Colonic mucosa (tissue), 4 donors: ENCODE results near the gene ARHGAP28. TPM values are rescaled to one million over a fixed set of nuclear protein-coding genes. Genes with fewer than 3 reads are reported as not detected.

ENCODE experiments used
- DNase-seq: peaks from one replicate; pipeline ENCODE4 v3.0.0-alpha.2; 2020
- H3K27ac ChIP-seq: fragments of 200-600 bp; one replicate; pipeline ENCODE4 v1.8.0; 2021
- H3K27me3 ChIP-seq: fragments of 200-600 bp; one replicate; pipeline ENCODE4 v1.8.0; 2021
- H3K36me3 ChIP-seq: fragments of 200-600 bp; one replicate; pipeline ENCODE4 v1.8.0; 2021
- H3K4me1 ChIP-seq: fragments of 200-600 bp; one replicate; pipeline ENCODE4 v1.8.0; 2021; ENCODE audit warnings: mild to moderate bottlenecking
- H3K4me3 ChIP-seq: fragments of 200-600 bp; one replicate; pipeline ENCODE4 v1.8.0; 2021
- H3K9ac ChIP-seq, 2 donors: one replicate each; pipeline ENCODE4 v1.7.0; 2013; ENCODE audit warnings: control low read depth in 2 of 2, low read depth in 2 of 2, low read length in 2 of 2
- H3K9me3 ChIP-seq: fragments of 200-600 bp; one replicate; pipeline ENCODE4 v1.8.0; 2021
- intact Hi-C: fragments of 100-400 bp; cut with DNase I; formaldehyde crosslinking; loops from one replicate; pipeline ENCODE4 v1.14.1; 2022
- total RNA-seq, 2 donors: library from RNA; stranded (reverse); fragmentation: NEBNext Ultra II Directional in 1 of 2; extraction: Animal tissue kit (Norgen Biotek cat#: 25700) in 1 of 2; gene quantifications; one replicate each; pipeline ENCODE4 v1.2.1, GENCODE V29; 2021
- TF ChIP-seq, protein P1 (sequence below): fragments of 200-600 bp; IDR thresholded peaks from one replicate; pipeline ENCODE4 v1.8.0; 2022; ENCODE audit warnings: antibody characterized with exemption, mild to moderate bottlenecking
- donor health status: healthy.
- donor health status: DM: no; HTN: no; CAD: no.
- donor health status: DM: no; HTN: no; CAD: no.

The ARHGAP28 gene
- total RNA-seq, 2 donors from 2014 or later = 1.9 to 2.9 TPM

DNA sequence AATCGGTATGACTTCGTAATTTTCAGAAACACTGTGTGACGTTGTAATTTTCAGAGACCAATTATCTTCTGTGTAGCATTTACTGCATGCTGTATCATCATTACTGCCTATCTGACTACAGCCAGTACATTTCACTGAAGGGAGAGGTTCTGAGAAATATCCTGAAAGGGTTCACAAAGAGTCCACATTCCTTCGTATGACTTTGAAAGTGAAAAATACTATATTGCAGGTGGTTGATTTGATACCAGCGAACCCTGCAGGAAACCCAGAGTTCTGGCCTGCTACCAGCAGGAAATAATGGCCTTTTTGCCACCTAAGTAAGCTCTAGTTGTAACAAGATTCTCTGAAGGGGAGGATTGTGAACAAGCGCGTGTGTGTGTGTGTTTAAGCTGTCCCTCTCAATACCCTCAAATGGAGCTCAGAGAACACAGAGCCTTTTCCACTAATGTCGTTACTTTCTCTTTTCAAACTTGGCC, 155.5 kb downstream of the ARHGAP28 start:
- no peaks in the 10 kb centered on the region for H3K36me3 ChIP-seq
- TF ChIP-seq, protein P1, sequence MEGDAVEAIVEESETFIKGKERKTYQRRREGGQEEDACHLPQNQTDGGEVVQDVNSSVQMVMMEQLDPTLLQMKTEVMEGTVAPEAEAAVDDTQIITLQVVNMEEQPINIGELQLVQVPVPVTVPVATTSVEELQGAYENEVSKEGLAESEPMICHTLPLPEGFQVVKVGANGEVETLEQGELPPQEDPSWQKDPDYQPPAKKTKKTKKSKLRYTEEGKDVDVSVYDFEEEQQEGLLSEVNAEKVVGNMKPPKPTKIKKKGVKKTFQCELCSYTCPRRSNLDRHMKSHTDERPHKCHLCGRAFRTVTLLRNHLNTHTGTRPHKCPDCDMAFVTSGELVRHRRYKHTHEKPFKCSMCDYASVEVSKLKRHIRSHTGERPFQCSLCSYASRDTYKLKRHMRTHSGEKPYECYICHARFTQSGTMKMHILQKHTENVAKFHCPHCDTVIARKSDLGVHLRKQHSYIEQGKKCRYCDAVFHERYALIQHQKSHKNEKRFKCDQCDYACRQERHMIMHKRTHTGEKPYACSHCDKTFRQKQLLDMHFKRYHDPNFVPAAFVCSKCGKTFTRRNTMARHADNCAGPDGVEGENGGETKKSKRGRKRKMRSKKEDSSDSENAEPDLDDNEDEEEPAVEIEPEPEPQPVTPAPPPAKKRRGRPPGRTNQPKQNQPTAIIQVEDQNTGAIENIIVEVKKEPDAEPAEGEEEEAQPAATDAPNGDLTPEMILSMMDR = no peak
- H3K27ac ChIP-seq = no peak overlapping the region
- no peak for DNase-seq
- H3K4me3 ChIP-seq = no peak overlapping the region
- no peaks in the 10 kb centered on the region for H3K27me3 ChIP-seq
- no peaks in the 10 kb centered on the region for H3K9me3 ChIP-seq
- H3K9ac ChIP-seq = no peak overlapping the region
- no peaks in the 10 kb centered on the region for H3K4me1 ChIP-seq
- intact Hi-C loops = no loop called here

DNA sequence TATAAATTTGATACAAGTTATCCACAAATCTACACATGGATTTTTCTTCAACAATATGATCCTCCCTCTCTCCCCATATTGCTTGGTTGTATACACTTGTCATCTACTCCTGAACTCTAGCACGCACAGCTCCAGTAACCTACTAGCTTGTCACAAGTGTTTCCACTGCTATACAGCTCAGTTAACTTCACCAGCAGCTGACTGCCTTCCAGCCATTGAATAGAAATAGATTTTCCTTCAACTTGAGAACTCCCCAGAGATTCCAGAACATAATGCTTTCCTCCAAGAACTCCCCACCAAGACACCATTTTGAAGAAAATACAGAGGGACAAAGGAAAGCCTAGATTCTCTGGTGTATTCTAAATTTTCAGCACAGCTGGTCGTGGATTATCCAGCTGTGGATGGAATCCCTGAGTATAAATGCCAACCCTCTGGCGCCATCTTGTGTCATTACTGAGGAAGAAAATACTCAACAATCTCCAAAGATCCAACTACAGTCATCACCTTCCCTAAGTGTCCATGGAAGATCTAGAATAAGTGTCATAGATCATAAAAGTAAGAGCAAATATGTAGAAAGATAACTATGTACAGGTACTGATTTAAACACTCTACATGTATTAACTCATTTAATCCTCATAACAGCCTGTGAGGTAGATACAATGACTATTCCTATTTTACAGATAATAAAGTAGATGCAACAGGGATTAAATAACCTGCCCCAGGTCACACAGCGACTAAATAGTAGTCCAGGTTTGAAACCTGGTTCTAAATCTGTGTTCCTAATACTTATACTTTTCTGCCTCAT, 156.7 kb downstream of the ARHGAP28 start:
- H3K4me3 ChIP-seq = no peak overlapping the region
- intact Hi-C loops = loop anchor here (2.0 kb wide), 1 partner anchor 343 kb away; no protein-coding TSS in a partner anchor
- no peak overlapping the region for H3K9ac ChIP-seq
- H3K4me1 ChIP-seq = no peaks in the 10 kb centered on the region
- DNase-seq = peak; percentile 59
- no peaks in the 10 kb centered on the region for H3K36me3 ChIP-seq
- H3K27me3 ChIP-seq = no peaks in the 10 kb centered on the region
- no peaks in the 10 kb centered on the region for H3K9me3 ChIP-seq
- H3K27ac ChIP-seq = no peak overlapping the region
- TF ChIP-seq, protein P1 = peak; percentile 50

DNA sequence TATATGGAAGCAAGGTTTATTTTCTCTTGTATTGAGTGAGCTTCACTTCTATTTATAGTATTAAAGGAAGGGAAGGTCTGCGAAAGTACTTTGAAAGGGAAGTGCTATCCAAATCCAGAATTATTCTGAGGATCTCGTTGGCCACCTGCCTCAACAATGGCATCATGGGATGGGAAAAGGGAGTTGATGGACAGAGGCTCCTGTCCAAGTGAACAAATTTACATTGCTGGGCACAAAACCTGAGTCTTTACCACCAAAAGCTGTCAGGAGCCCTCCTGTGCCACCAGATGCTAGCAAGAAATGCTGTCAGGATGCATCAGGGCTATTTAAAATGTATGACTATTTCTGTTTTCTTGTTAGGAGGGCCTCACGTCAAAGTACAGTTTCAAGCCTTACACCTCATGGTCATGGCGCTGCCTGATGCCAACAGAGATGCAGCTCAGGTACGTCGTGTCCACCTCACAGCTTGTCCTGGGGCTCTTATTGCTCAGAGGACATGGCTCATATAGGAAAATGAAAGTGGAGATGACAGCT, 157.3 kb downstream of the ARHGAP28 start:
- H3K4me1 ChIP-seq = no peaks in the 10 kb centered on the region
- no peak overlapping the region for H3K4me3 ChIP-seq
- DNase-seq = no peak
- TF ChIP-seq, protein P1 = no peak
- H3K27me3 ChIP-seq = no peaks in the 10 kb centered on the region
- H3K27ac ChIP-seq = no peak overlapping the region
- intact Hi-C loops = loop anchor here (2.0 kb wide), 1 partner anchor 344 kb away; no protein-coding TSS in a partner anchor
- H3K9ac ChIP-seq = no peak overlapping the region
- no peaks in the 10 kb centered on the region for H3K9me3 ChIP-seq
- H3K36me3 ChIP-seq = no peaks in the 10 kb centered on the region

DNA sequence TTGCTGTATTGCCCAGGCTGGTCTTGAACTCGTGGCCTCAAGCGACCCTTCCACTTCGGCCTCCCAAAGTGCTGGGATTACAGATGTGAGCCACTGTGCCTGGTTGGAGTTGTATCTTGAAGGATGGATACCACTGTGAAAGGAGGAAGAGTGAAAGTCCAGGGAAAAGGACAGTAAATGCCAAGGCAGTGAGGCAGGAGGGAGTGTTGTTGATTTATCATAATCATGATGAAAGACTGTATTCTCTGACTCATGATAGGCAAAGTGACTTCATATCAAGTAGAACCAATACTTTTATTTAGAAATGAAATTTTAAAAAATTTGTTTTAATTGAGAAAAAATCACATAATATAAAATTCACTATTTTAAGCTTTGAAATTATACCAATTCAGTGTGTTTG, 162.3 kb downstream of the ARHGAP28 start:
- Histone ChIP-seq H3K9me3 (no peaks in the 10 kb centered on the region), H3K36me3 (no peaks in the 10 kb centered on the region), H3K27ac (no peak overlapping the region), H3K4me1 (no peaks in the 10 kb centered on the region), H3K27me3 (no peaks in the 10 kb centered on the region), H3K4me3 (no peak overlapping the region), H3K9ac (no peak overlapping the region)
- intact Hi-C loops = no loop called here
- TF ChIP-seq, protein P1 = no peak
- DNase-seq = no peak

DNA sequence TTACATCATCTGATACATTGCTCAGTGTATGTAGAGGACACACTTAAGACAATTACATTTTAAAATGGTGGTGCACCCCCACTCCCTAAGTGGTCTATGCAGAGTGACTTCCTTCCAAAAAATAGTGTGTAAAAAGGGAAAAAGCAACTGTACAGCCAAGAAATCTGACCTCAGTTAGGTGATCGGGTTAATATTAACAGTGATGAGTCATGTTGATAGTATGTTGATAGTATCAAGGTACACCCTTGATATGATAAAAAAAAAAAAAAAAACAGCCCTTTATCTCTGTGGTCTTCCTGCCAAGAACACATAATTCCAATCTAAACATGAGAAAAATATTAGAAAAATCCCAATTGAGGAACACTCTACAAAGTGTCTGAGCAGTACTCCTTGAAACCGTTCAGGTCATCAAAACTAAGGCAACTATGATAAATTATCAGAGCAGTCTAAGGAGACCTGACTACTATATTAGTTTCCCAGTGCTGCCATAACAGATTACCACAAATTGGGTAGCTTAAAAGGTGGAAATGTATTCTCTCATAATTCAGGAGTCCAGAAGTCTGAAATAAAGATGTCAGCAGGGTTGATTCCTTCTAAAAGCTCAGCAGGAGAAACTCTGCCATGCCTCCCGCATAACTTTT, 171.9 kb downstream of the ARHGAP28 start:
- H3K36me3 ChIP-seq = no peaks in the 10 kb centered on the region
- no peak overlapping the region for H3K4me3 ChIP-seq
- no peak for DNase-seq
- no peaks in the 10 kb centered on the region for H3K9me3 ChIP-seq
- H3K27ac ChIP-seq = no peak overlapping the region
- intact Hi-C loops = no loop called here
- no peak overlapping the region for H3K9ac ChIP-seq
- no peaks in the 10 kb centered on the region for H3K27me3 ChIP-seq
- H3K4me1 ChIP-seq = no peaks in the 10 kb centered on the region
- TF ChIP-seq, protein P1 = no peak
